DND-41 (cell line): ENCODE measurements around the gene CEMP1.

Experiments used
- EZH2 ChIP-seq: IDR thresholded peaks from 3 replicates; pipeline ENCODE4 v1.6.1; 2012; ENCODE audit warnings: borderline replicate concordance, low read depth, mild to moderate bottlenecking, moderate library complexity, low read length, inconsistent platforms; ENCODE audit not compliant: severe bottlenecking
- TF ChIP-seq, protein P1 (sequence below): IDR thresholded peaks from 2 replicates; pipeline ENCODE4 v1.5.1; 2012; ENCODE audit warnings: borderline replicate concordance, low read length, moderate library complexity, mild to moderate bottlenecking; ENCODE audit not compliant: poor library complexity, severe bottlenecking; ENCODE audit errors: extremely low read depth

DNA sequence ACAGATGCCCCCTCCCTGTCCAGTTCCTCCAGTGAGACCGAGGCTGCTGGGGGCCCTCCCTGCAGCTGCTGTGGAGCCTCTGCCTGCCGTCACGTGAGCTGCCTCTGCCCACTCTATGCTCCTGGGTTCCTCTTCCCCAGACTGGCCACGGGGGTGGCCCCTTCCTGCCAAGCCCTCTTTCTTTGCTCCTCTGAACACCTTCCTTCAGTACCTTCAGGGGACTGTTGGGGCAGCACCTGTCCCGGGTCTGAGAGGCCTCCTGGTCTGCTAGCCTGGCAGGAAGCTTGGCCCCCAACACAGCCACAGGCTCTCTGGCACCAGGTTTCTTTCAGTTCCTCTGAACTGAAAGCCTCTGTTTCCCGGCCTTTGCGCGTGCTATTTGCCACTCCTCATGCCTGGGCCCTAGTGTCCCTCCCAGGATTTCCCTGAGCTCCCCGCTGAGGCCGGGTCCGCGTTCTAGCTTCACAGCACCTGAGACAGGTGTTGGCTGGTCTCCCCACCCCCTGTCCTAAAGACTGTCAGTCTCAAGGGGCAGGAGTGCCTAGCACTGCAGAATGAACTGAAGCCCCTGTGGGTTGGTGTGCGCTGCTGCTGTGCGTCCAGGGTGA lies 24.1 kb downstream of the CEMP1 start:
- TF ChIP-seq EZH2 = no peak
- TF ChIP-seq, protein P1, sequence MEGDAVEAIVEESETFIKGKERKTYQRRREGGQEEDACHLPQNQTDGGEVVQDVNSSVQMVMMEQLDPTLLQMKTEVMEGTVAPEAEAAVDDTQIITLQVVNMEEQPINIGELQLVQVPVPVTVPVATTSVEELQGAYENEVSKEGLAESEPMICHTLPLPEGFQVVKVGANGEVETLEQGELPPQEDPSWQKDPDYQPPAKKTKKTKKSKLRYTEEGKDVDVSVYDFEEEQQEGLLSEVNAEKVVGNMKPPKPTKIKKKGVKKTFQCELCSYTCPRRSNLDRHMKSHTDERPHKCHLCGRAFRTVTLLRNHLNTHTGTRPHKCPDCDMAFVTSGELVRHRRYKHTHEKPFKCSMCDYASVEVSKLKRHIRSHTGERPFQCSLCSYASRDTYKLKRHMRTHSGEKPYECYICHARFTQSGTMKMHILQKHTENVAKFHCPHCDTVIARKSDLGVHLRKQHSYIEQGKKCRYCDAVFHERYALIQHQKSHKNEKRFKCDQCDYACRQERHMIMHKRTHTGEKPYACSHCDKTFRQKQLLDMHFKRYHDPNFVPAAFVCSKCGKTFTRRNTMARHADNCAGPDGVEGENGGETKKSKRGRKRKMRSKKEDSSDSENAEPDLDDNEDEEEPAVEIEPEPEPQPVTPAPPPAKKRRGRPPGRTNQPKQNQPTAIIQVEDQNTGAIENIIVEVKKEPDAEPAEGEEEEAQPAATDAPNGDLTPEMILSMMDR = no peak
